ENCODE results near the gene TMCO6.

The TMCO6 gene

GRCh38 chr5:140603734-140604133 is 35.5 kb upstream of the TMCO6 start:
- no peak for TF ChIP-seq EZH2 (IDR thresholded peaks at IDR 0.05; ENCODE audit: borderline replicate concordance, low read length)
- TF ChIP-seq, protein P1, sequence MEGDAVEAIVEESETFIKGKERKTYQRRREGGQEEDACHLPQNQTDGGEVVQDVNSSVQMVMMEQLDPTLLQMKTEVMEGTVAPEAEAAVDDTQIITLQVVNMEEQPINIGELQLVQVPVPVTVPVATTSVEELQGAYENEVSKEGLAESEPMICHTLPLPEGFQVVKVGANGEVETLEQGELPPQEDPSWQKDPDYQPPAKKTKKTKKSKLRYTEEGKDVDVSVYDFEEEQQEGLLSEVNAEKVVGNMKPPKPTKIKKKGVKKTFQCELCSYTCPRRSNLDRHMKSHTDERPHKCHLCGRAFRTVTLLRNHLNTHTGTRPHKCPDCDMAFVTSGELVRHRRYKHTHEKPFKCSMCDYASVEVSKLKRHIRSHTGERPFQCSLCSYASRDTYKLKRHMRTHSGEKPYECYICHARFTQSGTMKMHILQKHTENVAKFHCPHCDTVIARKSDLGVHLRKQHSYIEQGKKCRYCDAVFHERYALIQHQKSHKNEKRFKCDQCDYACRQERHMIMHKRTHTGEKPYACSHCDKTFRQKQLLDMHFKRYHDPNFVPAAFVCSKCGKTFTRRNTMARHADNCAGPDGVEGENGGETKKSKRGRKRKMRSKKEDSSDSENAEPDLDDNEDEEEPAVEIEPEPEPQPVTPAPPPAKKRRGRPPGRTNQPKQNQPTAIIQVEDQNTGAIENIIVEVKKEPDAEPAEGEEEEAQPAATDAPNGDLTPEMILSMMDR (IDR thresholded peaks at IDR 0.05; ENCODE audit: low read length), result no peak
- Histone ChIP-seq H3K36me3 (ENCODE audit: insufficient read depth, low read length) (no peaks in the 10 kb centered on the region), H3K27ac (ENCODE audit: low read depth, low read length, poor library complexity, severe bottlenecking) (no peak overlapping the region), H3K9me3 (ENCODE audit: low read length) (no peaks in the 10 kb centered on the region), H3K9me2 (ENCODE audit: low read depth, low read length) (no peaks in the 10 kb centered on the region), H3K4me1 (ENCODE audit: insufficient read depth, low read length, severe bottlenecking) (no peaks in the 10 kb centered on the region), H3F3A (ENCODE audit: insufficient read depth, low read length) (no peaks in the 10 kb centered on the region), H3K27me3 (ENCODE audit: insufficient read depth, low read length) (no peaks in the 10 kb centered on the region), H3K79me2 (ENCODE audit: insufficient read depth, low read length) (no peaks in the 10 kb centered on the region), H3K4me3 (ENCODE audit: low read depth, low read length, poor library complexity, severe bottlenecking) (no peak overlapping the region), H2AFZ (ENCODE audit: low read length) (no peak overlapping the region), H3K4me2 (ENCODE audit: low read length) (no peak overlapping the region), H4K20me1 (ENCODE audit: insufficient read depth, low read length) (no peaks in the 10 kb centered on the region), H3K9ac (ENCODE audit: low read length) (no peak overlapping the region)

GRCh38 chr5:140605879-140606278 is 33.4 kb upstream of the TMCO6 start:
- H3K9me3 ChIP-seq (ENCODE audit: low read length), result no peaks in the 10 kb centered on the region
- TF ChIP-seq EZH2 (IDR thresholded peaks at IDR 0.05; ENCODE audit: borderline replicate concordance, low read length), result no peak
- TF ChIP-seq, protein P1 (IDR thresholded peaks at IDR 0.05; ENCODE audit: low read length), result no peak
- H3K4me1 ChIP-seq (ENCODE audit: insufficient read depth, low read length, severe bottlenecking), result no peaks in the 10 kb centered on the region
- H3F3A ChIP-seq (ENCODE audit: insufficient read depth, low read length), result no peaks in the 10 kb centered on the region
- no peaks in the 10 kb centered on the region for H4K20me1 ChIP-seq (ENCODE audit: insufficient read depth, low read length)
- H3K4me3 ChIP-seq (ENCODE audit: low read depth, low read length, poor library complexity, severe bottlenecking), result no peak overlapping the region
- no peaks in the 10 kb centered on the region for H3K9me2 ChIP-seq (ENCODE audit: low read depth, low read length)
- no peak overlapping the region for H2AFZ ChIP-seq (ENCODE audit: low read length)
- no peak overlapping the region for H3K9ac ChIP-seq (ENCODE audit: low read length)
- no peaks in the 10 kb centered on the region for H3K36me3 ChIP-seq (ENCODE audit: insufficient read depth, low read length)
- H3K79me2 ChIP-seq (ENCODE audit: insufficient read depth, low read length), result no peaks in the 10 kb centered on the region
- no peak overlapping the region for H3K27ac ChIP-seq (ENCODE audit: low read depth, low read length, poor library complexity, severe bottlenecking)
- H3K4me2 ChIP-seq (ENCODE audit: low read length), result no peak overlapping the region
- no peaks in the 10 kb centered on the region for H3K27me3 ChIP-seq (ENCODE audit: insufficient read depth, low read length)

DNA sequence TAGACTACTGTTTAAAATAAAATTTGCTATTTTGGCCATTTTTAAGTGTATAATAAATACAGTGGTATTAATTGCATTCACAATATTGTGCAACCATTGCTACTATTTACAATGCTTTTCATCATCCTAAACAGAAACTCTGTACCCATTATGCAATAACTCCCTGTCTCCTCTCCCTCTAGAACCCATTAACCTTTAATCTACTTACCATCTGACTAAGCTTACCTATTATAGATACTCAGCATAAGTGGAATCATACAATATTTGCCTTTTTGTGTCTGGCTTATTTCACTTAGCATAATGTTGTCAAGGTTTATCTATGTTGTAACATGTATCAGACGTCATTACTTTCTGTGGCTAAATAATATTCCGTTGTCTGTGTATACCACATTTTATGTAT is 32.2 kb upstream of the TMCO6 start:
- Histone ChIP-seq H3K4me3 (ENCODE audit: low read depth, low read length, poor library complexity, severe bottlenecking) (no peak overlapping the region), H3K9me3 (ENCODE audit: low read length) (no peaks in the 10 kb centered on the region), H3K4me1 (ENCODE audit: insufficient read depth, low read length, severe bottlenecking) (no peaks in the 10 kb centered on the region), H3K9ac (ENCODE audit: low read length) (no peak overlapping the region), H3K27me3 (ENCODE audit: insufficient read depth, low read length) (no peaks in the 10 kb centered on the region), H3K79me2 (ENCODE audit: insufficient read depth, low read length) (no peaks in the 10 kb centered on the region), H3K4me2 (ENCODE audit: low read length) (no peak overlapping the region), H3K27ac (ENCODE audit: low read depth, low read length, poor library complexity, severe bottlenecking) (no peak overlapping the region), H2AFZ (ENCODE audit: low read length) (no peak overlapping the region), H3K36me3 (ENCODE audit: insufficient read depth, low read length) (no peaks in the 10 kb centered on the region), H3F3A (ENCODE audit: insufficient read depth, low read length) (no peaks in the 10 kb centered on the region), H3K9me2 (ENCODE audit: low read depth, low read length) (no peaks in the 10 kb centered on the region), H4K20me1 (ENCODE audit: insufficient read depth, low read length) (no peaks in the 10 kb centered on the region)
- TF ChIP-seq, protein P1 (IDR thresholded peaks at IDR 0.05; ENCODE audit: low read length), result no peak
- TF ChIP-seq EZH2 (IDR thresholded peaks at IDR 0.05; ENCODE audit: borderline replicate concordance, low read length), result no peak
